HG03280 (cell line): ENCODE results near the gene RANBP17.
"Not testable (repeated sequence)": the region's sequence is repeated elsewhere in the genome, so short reads cannot be mapped to it uniquely, and the experiment has no call there.

Experiments used
- ATAC-seq: cut with Tn5 transposase; IDR thresholded peaks from one replicate; pipeline ENCODE4 v1.9.1; 2021; ENCODE audit warnings: mild to moderate bottlenecking, moderate library complexity; ENCODE audit not compliant: unreplicated experiment

Gene RANBP17

GRCh38 chr5:170861917-170862766 is at the start of gene RANBP17:
Gene RANBP17, plus strand, starts transcription at chr5:170862018.
- ATAC-seq, result no peak

- ATAC-seq, result no peak
Measured at GRCh38 chr5:170813231-170813630, 48.6 kb upstream of the RANBP17 start.

- no peak for ATAC-seq
Measured at GRCh38 chr5:170817195-170817594, 44.6 kb upstream of the RANBP17 start.

GRCh38 chr5:170818232-170818631 is 43.6 kb upstream of the RANBP17 start:
- no peak for ATAC-seq

GRCh38 chr5:170819824-170820223 is 42.0 kb upstream of the RANBP17 start:
- ATAC-seq, result no peak

GRCh38 chr5:170821257-170821800 is 40.5 kb upstream of the RANBP17 start:
- no peak for ATAC-seq

GRCh38 chr5:170826117-170826516 is 35.7 kb upstream of the RANBP17 start:
- ATAC-seq, result no peak

- no peak for ATAC-seq
Measured at GRCh38 chr5:170832241-170832640, 29.6 kb upstream of the RANBP17 start.

- ATAC-seq, result not testable (repeated sequence)
Measured at GRCh38 chr5:170833981-170834380, 27.8 kb upstream of the RANBP17 start.

GRCh38 chr5:170836226-170836625 is 25.6 kb upstream of the RANBP17 start:
- ATAC-seq, result no peak

GRCh38 chr5:170843870-170844269 is 17.9 kb upstream of the RANBP17 start:
- ATAC-seq, result no peak

- no peak for ATAC-seq
Measured at GRCh38 chr5:170844651-170845050, 17.2 kb upstream of the RANBP17 start.

GRCh38 chr5:170846416-170846815 is 15.4 kb upstream of the RANBP17 start:
- ATAC-seq, result no peak

- no peak for ATAC-seq
Measured at GRCh38 chr5:170846846-170847245, 15.0 kb upstream of the RANBP17 start.

- ATAC-seq, result no peak
Measured at GRCh38 chr5:170848033-170848432, 13.8 kb upstream of the RANBP17 start.

- no peak for ATAC-seq
Measured at GRCh38 chr5:170849374-170849773, 12.4 kb upstream of the RANBP17 start.

- ATAC-seq, result no peak
Measured at GRCh38 chr5:170854566-170854965, 7.3 kb upstream of the RANBP17 start.

- ATAC-seq, result no peak
Measured at GRCh38 chr5:170857066-170857465, 4.8 kb upstream of the RANBP17 start.

GRCh38 chr5:170860415-170860814 is 1.4 kb upstream of the RANBP17 start:
- no peak for ATAC-seq

GRCh38 chr5:170860818-170861666 is 776 bp upstream of the RANBP17 start:
- no peak for ATAC-seq

- ATAC-seq, result no peak
Measured at GRCh38 chr5:170861667-170861916, 226 bp upstream of the RANBP17 start.

- no peak for ATAC-seq
Measured at GRCh38 chr5:170863646-170864045, 1.8 kb downstream of the RANBP17 start.
